GM18511 (cell line): ENCODE results near the gene PARP8.

Experiments
- ATAC-seq: cut with Tn5 transposase; IDR thresholded peaks from one replicate; pipeline ENCODE4 v1.9.1; 2021; ENCODE audit warnings: mild to moderate bottlenecking, moderate library complexity; ENCODE audit not compliant: unreplicated experiment

The PARP8 gene

DNA sequence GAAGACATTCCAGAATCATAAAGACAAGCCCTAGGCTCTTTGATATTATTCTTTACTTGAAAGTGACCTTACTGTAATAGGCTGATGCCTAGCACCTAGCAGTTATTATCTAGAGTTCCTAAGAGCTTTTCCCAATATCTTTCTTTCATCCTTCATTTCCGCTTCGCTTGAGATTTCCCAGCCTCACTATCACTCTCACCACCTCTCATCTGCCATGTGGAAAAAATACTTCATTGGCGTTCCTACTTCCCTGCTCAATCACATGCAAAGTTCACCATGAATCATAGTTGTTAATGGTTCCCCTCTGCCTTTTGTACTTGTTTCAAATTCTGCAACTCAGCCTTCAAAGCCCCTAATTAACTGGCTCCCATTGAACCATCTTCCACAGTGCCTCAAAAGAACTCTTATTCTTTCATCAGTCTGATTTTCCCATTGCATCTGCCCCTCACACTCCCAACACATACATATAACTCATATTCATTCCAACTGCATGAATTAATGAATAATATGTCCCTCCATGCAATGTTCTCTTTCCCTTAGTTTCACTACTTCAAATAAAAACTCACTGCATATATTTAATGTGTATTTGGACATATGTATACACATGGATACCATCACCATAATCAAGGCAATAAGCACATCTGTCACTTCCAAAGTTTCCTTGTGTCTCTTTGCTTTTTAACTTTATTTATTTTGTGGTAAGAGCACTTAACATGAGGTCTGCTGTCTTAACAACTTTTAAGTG, 221.6 kb downstream of the PARP8 start:
- no peak for ATAC-seq

DNA sequence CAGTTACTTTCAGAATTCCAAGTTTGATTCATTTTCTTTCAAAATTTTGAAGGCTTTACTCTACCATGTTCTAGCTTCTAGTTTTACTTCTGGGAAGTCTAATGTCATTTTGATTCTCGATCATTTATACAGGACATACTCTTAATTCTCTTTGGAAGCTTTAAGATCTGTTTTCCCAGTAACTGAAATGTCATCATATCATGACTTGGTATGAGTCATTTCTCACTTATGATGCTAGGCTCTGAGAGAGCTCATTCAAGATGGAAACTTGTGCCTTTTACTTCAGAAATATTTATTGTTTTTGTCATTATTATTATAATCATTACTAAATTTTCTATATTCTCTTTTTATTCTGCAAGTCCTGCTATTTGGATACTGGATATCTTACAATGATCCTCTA, 222.3 kb downstream of the PARP8 start:
- no peak for ATAC-seq

DNA sequence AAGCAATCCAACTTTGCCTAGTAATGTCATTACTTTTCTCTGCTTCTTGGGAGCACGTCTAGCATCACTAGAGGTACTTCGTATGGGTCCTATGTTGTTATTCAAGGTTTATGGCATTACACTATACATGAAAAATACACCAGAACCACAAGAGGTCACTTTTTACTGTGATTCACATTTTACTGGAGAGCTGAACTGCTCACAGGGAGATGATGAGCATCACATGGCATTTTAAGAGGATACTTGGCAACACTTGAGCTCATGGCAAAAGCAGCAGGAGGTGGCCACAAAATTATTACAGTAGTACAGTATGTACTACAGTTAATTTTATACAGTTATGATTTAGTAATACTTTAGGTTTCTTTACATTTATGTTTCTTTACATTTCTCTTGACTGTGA, 223.4 kb downstream of the PARP8 start:
- ATAC-seq = no peak
